ENCODE data around the gene CYP26A1.

The CYP26A1 gene

DNA sequence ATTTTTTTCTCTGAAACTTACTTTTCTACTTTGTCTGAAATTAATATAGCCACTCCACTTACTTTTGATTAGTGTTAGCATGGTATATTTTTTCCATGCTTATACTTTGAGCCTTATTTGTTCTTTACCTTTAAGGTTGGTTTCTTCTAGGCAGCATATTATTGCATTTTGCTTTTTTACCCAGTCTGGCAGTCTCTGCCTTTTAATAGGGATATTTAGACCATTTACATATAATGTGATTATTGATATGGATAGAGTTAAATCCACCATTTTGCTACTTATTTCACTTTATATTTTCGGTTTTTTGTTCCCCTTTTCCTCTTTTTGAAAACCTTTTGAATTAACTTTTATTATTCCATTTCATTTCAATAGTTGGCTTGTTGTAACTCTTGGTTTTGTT, 30.3 kb downstream of the CYP26A1 start:
- WGBS (ENCODE audit: extremely low coverage, insufficient coverage, insufficient read length) = no CpG with 5 or more reads among the region's 1 CpG
- H4K8ac ChIP-seq (ENCODE audit: low read depth, low read length) = no peak overlapping the region

DNA sequence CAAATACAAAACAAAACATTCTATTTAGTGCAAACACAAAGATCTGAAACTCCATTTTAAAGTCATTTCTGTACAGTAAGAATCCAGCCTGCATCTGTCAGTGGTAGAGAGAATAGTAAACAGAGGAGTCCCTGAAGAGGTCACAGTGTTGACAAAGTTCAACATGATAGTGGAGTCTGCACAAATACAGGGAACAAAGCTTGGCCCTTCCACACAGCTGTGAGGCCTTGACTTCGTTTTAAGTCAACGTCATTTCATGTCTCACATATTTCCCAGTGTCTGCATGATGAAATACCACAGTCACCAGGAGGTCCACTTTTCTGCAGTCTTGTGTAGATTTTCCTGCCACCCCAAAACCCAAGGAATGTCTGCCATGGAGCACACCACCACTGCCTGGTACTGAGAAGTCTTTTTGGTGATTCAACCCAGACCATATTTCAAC, 33.0 kb downstream of the CYP26A1 start:
- Histone ChIP-seq H3K9ac (ENCODE audit: low read length) (no peak overlapping the region), H4K91ac (ENCODE audit: low read depth, low read length) (no peak overlapping the region), H3K27ac (ENCODE audit: low read depth, low read length) (no peak overlapping the region), H3K36me3 (ENCODE audit: control insufficient read depth in 1 of 2, insufficient read depth in 2 of 2, low read length in 2 of 2) (no peaks in the 10 kb centered on the region), H3K4me3 (ENCODE audit: low read depth, low read length) (no peak overlapping the region), H4K12ac (ENCODE audit: low read depth, low read length) (no peak overlapping the region), H4K8ac (ENCODE audit: low read depth, low read length) (no peak overlapping the region), H3K9me3 (ENCODE audit: insufficient read depth, low read depth, low read length) (no peaks in the 10 kb centered on the region), H2BK12ac (ENCODE audit: low read length) (no peak overlapping the region), H3K27me3 (ENCODE audit: insufficient read depth, low read length) (no peaks in the 10 kb centered on the region), H3K79me1 (ENCODE audit: low read length) (peaks cover 3% of the 10 kb centered on the region), H3K14ac (ENCODE audit: low read length) (no peak overlapping the region), H2AFZ (ENCODE audit: insufficient read depth, low read length, poor library complexity) (no peak overlapping the region), H2AK5ac (ENCODE audit: low read length) (no peak overlapping the region), H2BK120ac (ENCODE audit: insufficient read depth, low read length, poor library complexity) (no peak overlapping the region), H2BK5ac (ENCODE audit: low read depth, low read length, poor library complexity) (no peak overlapping the region), H3K4me2 (ENCODE audit: low read length) (peak overlapping the region; percentile 13), H3K4me1 (ENCODE audit: control insufficient read depth in 1 of 2, insufficient read depth in 2 of 2, low read length in 2 of 2) (no peaks in the 10 kb centered on the region), H3K4ac (ENCODE audit: low read depth, low read length) (no peak overlapping the region), H3K23ac (ENCODE audit: low read length) (no peak overlapping the region), H3K79me2 (ENCODE audit: control insufficient read depth, insufficient read depth, low read length, poor library complexity) (no peaks in the 10 kb centered on the region), H3K18ac (ENCODE audit: low read length) (no peak overlapping the region)
- DNase-seq = no peak
- WGBS (ENCODE audit: extremely low coverage, insufficient coverage, insufficient read length) = no CpG with 5 or more reads among the region's 2 CpGs

More for the DNA sequence above, 30.3 kb downstream of the CYP26A1 start:
- no peaks in the 10 kb centered on the region for H3K4me1 ChIP-seq (ENCODE audit: control insufficient read depth in 1 of 2, insufficient read depth in 2 of 2, low read length in 2 of 2)
- H2AFZ ChIP-seq (ENCODE audit: insufficient read depth, low read length, poor library complexity) = no peak overlapping the region
- H3K18ac ChIP-seq (ENCODE audit: low read length) = no peak overlapping the region
- no peak overlapping the region for H3K27ac ChIP-seq (ENCODE audit: low read depth, low read length)
- H4K91ac ChIP-seq (ENCODE audit: low read depth, low read length) = no peak overlapping the region
- no peaks in the 10 kb centered on the region for H3K9me3 ChIP-seq (ENCODE audit: insufficient read depth, low read depth, low read length)
- H3K14ac ChIP-seq (ENCODE audit: low read length) = no peak overlapping the region
- no peak for DNase-seq
- H3K4me3 ChIP-seq (ENCODE audit: low read depth, low read length) = no peak overlapping the region
- H2AK5ac ChIP-seq (ENCODE audit: low read length) = no peak overlapping the region
- H3K36me3 ChIP-seq (ENCODE audit: control insufficient read depth in 1 of 2, insufficient read depth in 2 of 2, low read length in 2 of 2) = no peaks in the 10 kb centered on the region
- H3K79me2 ChIP-seq (ENCODE audit: control insufficient read depth, insufficient read depth, low read length, poor library complexity) = no peaks in the 10 kb centered on the region
- no peak overlapping the region for H3K4me2 ChIP-seq (ENCODE audit: low read length)
- H2BK120ac ChIP-seq (ENCODE audit: insufficient read depth, low read length, poor library complexity) = no peak overlapping the region
- H3K23ac ChIP-seq (ENCODE audit: low read length) = no peak overlapping the region
- H3K27me3 ChIP-seq (ENCODE audit: insufficient read depth, low read length) = no peaks in the 10 kb centered on the region
- H3K9ac ChIP-seq (ENCODE audit: low read length) = no peak overlapping the region
- H3K79me1 ChIP-seq (ENCODE audit: low read length) = peaks cover 3% of the 10 kb centered on the region
- no peak overlapping the region for H3K4ac ChIP-seq (ENCODE audit: low read depth, low read length)
- no peak overlapping the region for H2BK5ac ChIP-seq (ENCODE audit: low read depth, low read length, poor library complexity)
- no peak overlapping the region for H2BK12ac ChIP-seq (ENCODE audit: low read length)
- H4K12ac ChIP-seq (ENCODE audit: low read depth, low read length) = no peak overlapping the region

DNA sequence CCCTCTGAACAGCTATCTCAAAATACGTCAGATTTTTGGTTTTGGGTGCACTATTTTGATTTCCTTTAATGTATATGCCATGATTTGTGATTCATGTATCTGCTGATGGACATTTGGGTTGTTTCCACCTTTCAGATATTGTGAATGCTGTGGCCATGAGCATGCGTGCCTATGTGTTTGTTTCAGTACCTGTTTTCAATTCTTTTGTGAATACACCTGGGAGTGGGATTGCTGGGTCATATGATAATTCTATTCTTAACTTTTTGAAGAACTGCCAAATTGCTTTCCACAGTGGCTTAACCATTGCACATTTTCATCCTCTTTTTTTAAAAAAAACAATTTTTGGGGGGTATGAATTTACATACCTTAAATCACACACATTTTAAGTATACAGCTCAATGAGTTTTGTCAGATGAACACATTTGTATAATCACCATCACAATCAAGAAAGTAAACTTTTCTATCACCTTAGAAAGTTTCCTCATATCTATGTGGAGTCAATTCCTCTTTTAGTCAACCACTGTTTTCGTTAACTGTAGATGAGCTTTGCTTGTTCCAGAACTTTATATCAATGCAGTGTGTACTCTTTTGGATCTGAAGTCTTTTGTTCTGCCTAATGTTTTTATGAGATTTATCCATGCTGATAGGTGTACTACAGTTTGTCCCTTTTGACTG, 36.9 kb downstream of the CYP26A1 start:
- Histone ChIP-seq H2BK120ac (ENCODE audit: insufficient read depth, low read length, poor library complexity) (no peak overlapping the region), H3K14ac (ENCODE audit: low read length) (no peak overlapping the region), H4K12ac (ENCODE audit: low read depth, low read length) (no peak overlapping the region), H2BK12ac (ENCODE audit: low read length) (no peak overlapping the region), H3K9ac (ENCODE audit: low read length) (no peak overlapping the region), H3K27me3 (ENCODE audit: insufficient read depth, low read length) (no peaks in the 10 kb centered on the region), H4K8ac (ENCODE audit: low read depth, low read length) (no peak overlapping the region), H2AK5ac (ENCODE audit: low read length) (no peak overlapping the region), H3K4me2 (ENCODE audit: low read length) (no peak overlapping the region), H3K79me1 (ENCODE audit: low read length) (peaks cover 6% of the 10 kb centered on the region), H2AFZ (ENCODE audit: insufficient read depth, low read length, poor library complexity) (no peak overlapping the region), H3K4ac (ENCODE audit: low read depth, low read length) (no peak overlapping the region), H3K23ac (ENCODE audit: low read length) (no peak overlapping the region), H4K91ac (ENCODE audit: low read depth, low read length) (no peak overlapping the region), H3K79me2 (ENCODE audit: control insufficient read depth, insufficient read depth, low read length, poor library complexity) (no peaks in the 10 kb centered on the region), H3K9me3 (ENCODE audit: insufficient read depth, low read depth, low read length) (peaks cover 2% of the 10 kb centered on the region), H3K36me3 (ENCODE audit: control insufficient read depth in 1 of 2, insufficient read depth in 2 of 2, low read length in 2 of 2) (no peaks in the 10 kb centered on the region), H3K4me1 (ENCODE audit: control insufficient read depth in 1 of 2, insufficient read depth in 2 of 2, low read length in 2 of 2) (peaks cover 0 to 3% of the 10 kb centered on the region in 2 experiments), H3K4me3 (ENCODE audit: low read depth, low read length) (no peak overlapping the region), H3K18ac (ENCODE audit: low read length) (no peak overlapping the region), H2BK5ac (ENCODE audit: low read depth, low read length, poor library complexity) (no peak overlapping the region), H3K27ac (ENCODE audit: low read depth, low read length) (no peak overlapping the region)
- DNase-seq = no peak
- WGBS (ENCODE audit: extremely low coverage, insufficient coverage, insufficient read length) = no CpG with 5 or more reads among the region's 3 CpGs

DNA sequence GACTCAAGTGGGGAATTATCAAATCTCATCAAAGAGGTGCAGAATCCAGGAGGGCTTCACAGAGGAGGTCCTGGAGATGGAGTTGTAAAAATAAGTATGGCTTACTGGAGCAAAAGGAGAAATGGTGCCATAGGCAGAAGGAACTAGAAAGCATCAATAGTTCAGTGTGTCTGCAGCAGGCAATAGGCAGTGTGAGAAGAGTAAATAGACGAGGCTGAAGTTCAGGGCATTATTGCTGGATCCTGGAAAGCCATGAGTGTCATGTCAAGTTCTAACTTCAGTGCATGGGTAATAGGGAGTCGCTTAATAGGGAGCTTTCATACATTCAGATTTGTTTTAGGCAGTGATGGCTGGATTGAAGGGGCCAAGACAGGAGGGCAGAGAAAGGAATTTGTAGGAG, 39.3 kb downstream of the CYP26A1 start:
- Histone ChIP-seq H3K36me3 (ENCODE audit: control insufficient read depth in 1 of 2, insufficient read depth in 2 of 2, low read length in 2 of 2) (no peaks in the 10 kb centered on the region), H3K23ac (ENCODE audit: low read length) (no peak overlapping the region), H3K18ac (ENCODE audit: low read length) (no peak overlapping the region), H2AK5ac (ENCODE audit: low read length) (no peak overlapping the region), H3K4me2 (ENCODE audit: low read length) (no peak overlapping the region), H3K4me1 (ENCODE audit: control insufficient read depth in 1 of 2, insufficient read depth in 2 of 2, low read length in 2 of 2) (peaks cover 0 to 6% of the 10 kb centered on the region in 2 experiments), H3K4me3 (ENCODE audit: low read depth, low read length) (no peak overlapping the region), H2AFZ (ENCODE audit: insufficient read depth, low read length, poor library complexity) (no peak overlapping the region), H3K4ac (ENCODE audit: low read depth, low read length) (no peak overlapping the region), H2BK120ac (ENCODE audit: insufficient read depth, low read length, poor library complexity) (no peak overlapping the region), H3K27ac (ENCODE audit: low read depth, low read length) (no peak overlapping the region), H3K79me1 (ENCODE audit: low read length) (peaks cover 12% of the 10 kb centered on the region), H3K27me3 (ENCODE audit: insufficient read depth, low read length) (no peaks in the 10 kb centered on the region), H3K9ac (ENCODE audit: low read length) (no peak overlapping the region), H4K91ac (ENCODE audit: low read depth, low read length) (no peak overlapping the region), H3K9me3 (ENCODE audit: insufficient read depth, low read depth, low read length) (peaks cover 2% of the 10 kb centered on the region), H2BK5ac (ENCODE audit: low read depth, low read length, poor library complexity) (no peak overlapping the region), H4K8ac (ENCODE audit: low read depth, low read length) (no peak overlapping the region), H3K79me2 (ENCODE audit: control insufficient read depth, insufficient read depth, low read length, poor library complexity) (no peaks in the 10 kb centered on the region), H4K12ac (ENCODE audit: low read depth, low read length) (no peak overlapping the region), H2BK12ac (ENCODE audit: low read length) (no peak overlapping the region), H3K14ac (ENCODE audit: low read length) (no peak overlapping the region)
- no peak for DNase-seq
- WGBS (ENCODE audit: extremely low coverage, insufficient coverage, insufficient read length) = no CpG with 5 or more reads among the region's 2 CpGs

Measured in trophoblast cell (in vitro differentiated cells and primary cell).